Measurements from ENCODE around the gene SARNP. TPM values are rescaled to one million over a fixed set of nuclear protein-coding genes. Genes with fewer than 3 reads are reported as not detected.

SARNP gene
- polyA plus RNA-seq, 2 of the 4 experiments (the other 2 are of a cell fraction) = 123 to 198 TPM

DNA sequence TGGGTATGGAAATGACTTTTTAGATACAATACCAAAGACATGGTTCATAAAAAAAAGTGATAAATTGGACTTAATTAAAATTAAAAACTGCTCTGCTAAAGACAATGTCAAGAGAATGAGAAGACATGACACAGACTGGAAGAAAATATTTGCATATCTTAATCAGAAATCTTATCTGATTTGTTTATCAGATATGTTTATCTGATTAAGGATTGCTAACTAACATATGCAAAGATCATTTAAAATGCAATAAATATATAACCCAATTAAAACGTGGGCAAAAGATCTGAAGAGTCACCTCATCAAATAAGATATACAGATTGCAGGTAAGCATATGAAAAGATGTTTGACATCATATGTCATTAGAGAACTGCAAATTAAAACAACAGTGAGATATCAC, 35.2 kb upstream of the SARNP start:
- H3K9me3 ChIP-seq = no peaks in the 10 kb centered on the region
- ChIA-PET POLR2A (no interaction called here), CTCF (interaction anchor here (0.9 kb wide), 1 partner anchor 9 kb away, joined by 3 read pairs; the partner anchor contains the start of gene MMP19)
- H3K4me3 ChIP-seq = no peak overlapping the region
- DNase-seq (ENCODE audit: low read depth in 1 of 2, low spot score in 1 of 2) (no peak), FAIRE-seq (no peak), ATAC-seq (no peak)
- TF ChIP-seq ESRRA (IDR thresholded peaks at IDR 0.05; ENCODE audit: borderline replicate concordance, low read length) (no peak), KDM5A (IDR thresholded peaks at IDR 0.05) (no peak), BHLHE40 (IDR thresholded peaks at IDR 0.05; ENCODE audit: low read depth, low read length) (no peak), CBX2 (IDR thresholded peaks at IDR 0.05; ENCODE audit: borderline replicate concordance, low read depth) (no peak), ZSCAN20 (CRISPR knock-in tag; IDR thresholded peaks at IDR 0.05) (no peak), POLR2A (IDR thresholded peaks at IDR 0.05; ENCODE audit: low read length) (no peak)
- TF ChIP-seq, protein P1, sequence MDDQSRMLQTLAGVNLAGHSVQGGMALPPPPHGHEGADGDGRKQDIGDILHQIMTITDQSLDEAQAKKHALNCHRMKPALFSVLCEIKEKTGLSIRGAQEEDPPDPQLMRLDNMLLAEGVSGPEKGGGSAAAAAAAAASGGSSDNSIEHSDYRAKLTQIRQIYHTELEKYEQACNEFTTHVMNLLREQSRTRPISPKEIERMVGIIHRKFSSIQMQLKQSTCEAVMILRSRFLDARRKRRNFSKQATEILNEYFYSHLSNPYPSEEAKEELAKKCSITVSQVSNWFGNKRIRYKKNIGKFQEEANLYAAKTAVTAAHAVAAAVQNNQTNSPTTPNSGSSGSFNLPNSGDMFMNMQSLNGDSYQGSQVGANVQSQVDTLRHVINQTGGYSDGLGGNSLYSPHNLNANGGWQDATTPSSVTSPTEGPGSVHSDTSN (IDR thresholded peaks at IDR 0.05) = no peak
- TF ChIP-seq, protein P2, sequence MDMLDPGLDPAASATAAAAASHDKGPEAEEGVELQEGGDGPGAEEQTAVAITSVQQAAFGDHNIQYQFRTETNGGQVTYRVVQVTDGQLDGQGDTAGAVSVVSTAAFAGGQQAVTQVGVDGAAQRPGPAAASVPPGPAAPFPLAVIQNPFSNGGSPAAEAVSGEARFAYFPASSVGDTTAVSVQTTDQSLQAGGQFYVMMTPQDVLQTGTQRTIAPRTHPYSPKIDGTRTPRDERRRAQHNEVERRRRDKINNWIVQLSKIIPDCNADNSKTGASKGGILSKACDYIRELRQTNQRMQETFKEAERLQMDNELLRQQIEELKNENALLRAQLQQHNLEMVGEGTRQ (IDR thresholded peaks at IDR 0.05) = no peak
- H3K4me2 ChIP-seq = no peak overlapping the region
- H3K4me1 ChIP-seq = peaks cover 3% of the 10 kb centered on the region; the same call in 1 of the 3 replicates
- no peak overlapping the region for H3K27ac ChIP-seq
- WGBS (ENCODE audit: missing lambda C conversion rate) = 0% methylated on average over 1 of the region's 1 CpG

DNA sequence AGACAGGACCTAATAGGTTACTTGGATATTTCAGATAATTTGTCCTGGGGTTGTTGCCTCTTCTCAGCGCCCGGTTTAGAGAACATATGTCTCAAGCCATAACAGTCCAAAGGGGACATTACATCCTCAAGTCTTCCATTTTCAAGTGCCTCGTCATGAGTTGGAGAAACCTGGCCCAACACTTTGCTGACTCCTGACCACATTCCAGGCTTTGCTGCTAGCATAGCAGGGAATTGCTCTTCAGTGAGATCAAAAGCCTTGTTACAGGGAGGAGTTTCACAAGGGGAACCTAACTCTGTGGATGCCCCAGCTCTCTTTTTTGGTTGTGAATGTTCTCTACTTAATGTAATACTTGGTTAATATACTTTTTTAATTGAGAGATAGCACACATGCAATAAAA, 33.4 kb upstream of the SARNP start:
- DNase-seq (ENCODE audit: low read depth in 1 of 2, low spot score in 1 of 2) (no peak), ATAC-seq (no peak), FAIRE-seq (no peak)
- TF ChIP-seq NR3C1 (IDR thresholded peaks at IDR 0.05) (no peak), SMC3 (IDR thresholded peaks at IDR 0.05) (no peak), RCOR1 (IDR thresholded peaks at IDR 0.05; ENCODE audit: low read depth, low read length) (no peak), CEBPB (IDR thresholded peaks at IDR 0.05) (no peak), JUNB (IDR thresholded peaks at IDR 0.05) (no peak), TFCP2L1 (CRISPR knock-in tag; IDR thresholded peaks at IDR 0.05) (no peak), MAZ (IDR thresholded peaks at IDR 0.05; ENCODE audit: borderline replicate concordance, low read depth, low read length) (no peak), POLR2A (IDR thresholded peaks at IDR 0.05; ENCODE audit: low read length) (no peak), GATA3 (IDR thresholded peaks at IDR 0.05; ENCODE audit: borderline replicate concordance) (no peak)
- TF ChIP-seq, protein P3, sequence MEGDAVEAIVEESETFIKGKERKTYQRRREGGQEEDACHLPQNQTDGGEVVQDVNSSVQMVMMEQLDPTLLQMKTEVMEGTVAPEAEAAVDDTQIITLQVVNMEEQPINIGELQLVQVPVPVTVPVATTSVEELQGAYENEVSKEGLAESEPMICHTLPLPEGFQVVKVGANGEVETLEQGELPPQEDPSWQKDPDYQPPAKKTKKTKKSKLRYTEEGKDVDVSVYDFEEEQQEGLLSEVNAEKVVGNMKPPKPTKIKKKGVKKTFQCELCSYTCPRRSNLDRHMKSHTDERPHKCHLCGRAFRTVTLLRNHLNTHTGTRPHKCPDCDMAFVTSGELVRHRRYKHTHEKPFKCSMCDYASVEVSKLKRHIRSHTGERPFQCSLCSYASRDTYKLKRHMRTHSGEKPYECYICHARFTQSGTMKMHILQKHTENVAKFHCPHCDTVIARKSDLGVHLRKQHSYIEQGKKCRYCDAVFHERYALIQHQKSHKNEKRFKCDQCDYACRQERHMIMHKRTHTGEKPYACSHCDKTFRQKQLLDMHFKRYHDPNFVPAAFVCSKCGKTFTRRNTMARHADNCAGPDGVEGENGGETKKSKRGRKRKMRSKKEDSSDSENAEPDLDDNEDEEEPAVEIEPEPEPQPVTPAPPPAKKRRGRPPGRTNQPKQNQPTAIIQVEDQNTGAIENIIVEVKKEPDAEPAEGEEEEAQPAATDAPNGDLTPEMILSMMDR (IDR thresholded peaks at IDR 0.05) = no peak
- TF ChIP-seq, protein P4, sequence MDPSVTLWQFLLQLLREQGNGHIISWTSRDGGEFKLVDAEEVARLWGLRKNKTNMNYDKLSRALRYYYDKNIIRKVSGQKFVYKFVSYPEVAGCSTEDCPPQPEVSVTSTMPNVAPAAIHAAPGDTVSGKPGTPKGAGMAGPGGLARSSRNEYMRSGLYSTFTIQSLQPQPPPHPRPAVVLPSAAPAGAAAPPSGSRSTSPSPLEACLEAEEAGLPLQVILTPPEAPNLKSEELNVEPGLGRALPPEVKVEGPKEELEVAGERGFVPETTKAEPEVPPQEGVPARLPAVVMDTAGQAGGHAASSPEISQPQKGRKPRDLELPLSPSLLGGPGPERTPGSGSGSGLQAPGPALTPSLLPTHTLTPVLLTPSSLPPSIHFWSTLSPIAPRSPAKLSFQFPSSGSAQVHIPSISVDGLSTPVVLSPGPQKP (IDR thresholded peaks at IDR 0.05; ENCODE audit: low read depth, low read length) = no peak
- POLR2A ChIA-PET = interaction anchor here (0.6 kb wide), 1 partner anchor 57 kb away, joined by 3 read pairs; no protein-coding TSS in a partner anchor
- Histone ChIP-seq H3K4me2 (no peak overlapping the region), H3K4me1 (peaks cover 8% of the 10 kb centered on the region; the same call in 1 of the 3 replicates), H3K4me3 (no peak overlapping the region), H3K27ac (no peak overlapping the region), H3K9me3 (no peaks in the 10 kb centered on the region)
- CTCF ChIA-PET = interaction anchor here (2.1 kb wide), 1 partner anchor 112 kb away, joined by 6 read pairs; no protein-coding TSS in a partner anchor
- 75% methylated on average over 3 of the region's 3 CpGs for WGBS (ENCODE audit: missing lambda C conversion rate)

DNA sequence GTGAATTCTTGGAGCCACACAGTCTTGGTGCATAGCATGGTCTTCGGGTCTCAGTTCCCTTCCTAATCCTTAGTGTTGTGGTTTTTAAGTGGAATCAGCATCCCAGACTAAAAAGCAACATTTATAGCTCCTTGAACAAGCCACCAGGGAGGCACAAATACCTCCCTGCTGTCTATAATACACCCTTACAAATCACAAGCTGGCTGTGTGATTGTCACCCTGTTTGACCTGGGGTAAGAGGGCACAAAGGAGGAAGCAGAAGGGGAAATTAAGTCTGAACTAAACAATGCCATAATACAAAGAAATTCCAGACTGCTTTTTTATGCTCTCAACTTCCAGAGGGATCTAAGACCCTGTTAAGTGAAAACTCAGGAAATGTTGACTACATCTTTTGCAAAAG, 32.9 kb upstream of the SARNP start:
- ChIA-PET POLR2A (interaction anchor here (0.6 kb wide), 1 partner anchor 56 kb away, joined by 3 read pairs; no protein-coding TSS in a partner anchor), CTCF (interaction anchor here (2.1 kb wide), 1 partner anchor 112 kb away, joined by 6 read pairs; no protein-coding TSS in a partner anchor)
- ATAC-seq (no peak), DNase-seq (ENCODE audit: low read depth in 1 of 2, low spot score in 1 of 2) (no peak), FAIRE-seq (no peak)
- H3K4me3 ChIP-seq = no peak overlapping the region
- no peak overlapping the region for H3K4me2 ChIP-seq
- H3K9me3 ChIP-seq = no peaks in the 10 kb centered on the region
- WGBS (ENCODE audit: missing lambda C conversion rate) = 0% methylated on average over 1 of the region's 1 CpG
- no peak overlapping the region for H3K27ac ChIP-seq
- no peak for TF ChIP-seq EHMT2 (IDR thresholded peaks at IDR 0.05; ENCODE audit: low read depth)
- TF ChIP-seq CEBPB (IDR thresholded peaks at IDR 0.05) = no peak
- TF ChIP-seq HOXB5 (CRISPR knock-in tag; IDR thresholded peaks at IDR 0.05) = no peak
- no peak for TF ChIP-seq KDM1A (IDR thresholded peaks at IDR 0.05; ENCODE audit: low read depth)
- TF ChIP-seq PHF8 (IDR thresholded peaks at IDR 0.05; ENCODE audit: borderline replicate concordance, low read depth) = no peak
- TF ChIP-seq, protein P5, sequence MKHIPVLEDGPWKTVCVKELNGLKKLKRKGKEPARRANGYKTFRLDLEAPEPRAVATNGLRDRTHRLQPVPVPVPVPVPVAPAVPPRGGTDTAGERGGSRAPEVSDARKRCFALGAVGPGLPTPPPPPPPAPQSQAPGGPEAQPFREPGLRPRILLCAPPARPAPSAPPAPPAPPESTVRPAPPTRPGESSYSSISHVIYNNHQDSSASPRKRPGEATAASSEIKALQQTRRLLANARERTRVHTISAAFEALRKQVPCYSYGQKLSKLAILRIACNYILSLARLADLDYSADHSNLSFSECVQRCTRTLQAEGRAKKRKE (CRISPR knock-in tag; IDR thresholded peaks at IDR 0.05; ENCODE audit: low read depth) = no peak
- no peak for TF ChIP-seq ESRRA (IDR thresholded peaks at IDR 0.05; ENCODE audit: borderline replicate concordance, low read length)
- no peak for TF ChIP-seq CHD2 (IDR thresholded peaks at IDR 0.05; ENCODE audit: low read length, partially characterized antibody)
- no peak for TF ChIP-seq HOXB13 (CRISPR knock-in tag; IDR thresholded peaks at IDR 0.05; ENCODE audit: low read depth)
- TF ChIP-seq MAZ (IDR thresholded peaks at IDR 0.05; ENCODE audit: borderline replicate concordance, low read depth, low read length) = no peak
- TF ChIP-seq, protein P6, sequence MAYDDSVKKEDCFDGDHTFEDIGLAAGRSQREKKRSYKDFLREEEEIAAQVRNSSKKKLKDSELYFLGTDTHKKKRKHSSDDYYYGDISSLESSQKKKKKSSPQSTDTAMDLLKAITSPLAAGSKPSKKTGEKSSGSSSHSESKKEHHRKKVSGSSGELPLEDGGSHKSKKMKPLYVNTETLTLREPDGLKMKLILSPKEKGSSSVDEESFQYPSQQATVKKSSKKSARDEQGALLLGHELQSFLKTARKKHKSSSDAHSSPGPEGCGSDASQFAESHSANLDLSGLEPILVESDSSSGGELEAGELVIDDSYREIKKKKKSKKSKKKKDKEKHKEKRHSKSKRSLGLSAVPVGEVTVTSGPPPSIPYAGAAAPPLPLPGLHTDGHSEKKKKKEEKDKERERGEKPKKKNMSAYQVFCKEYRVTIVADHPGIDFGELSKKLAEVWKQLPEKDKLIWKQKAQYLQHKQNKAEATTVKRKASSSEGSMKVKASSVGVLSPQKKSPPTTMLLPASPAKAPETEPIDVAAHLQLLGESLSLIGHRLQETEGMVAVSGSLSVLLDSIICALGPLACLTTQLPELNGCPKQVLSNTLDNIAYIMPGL (CRISPR knock-in tag; IDR thresholded peaks at IDR 0.05; ENCODE audit: borderline replicate concordance) = no peak
- peaks cover 8% of the 10 kb centered on the region; the same call in 1 of the 3 replicates for H3K4me1 ChIP-seq
